Activated T-helper 1 cell treated with anti-CD3 and anti-CD28 coated beads, Interleukin-12 subunit alpha, Interleukin-12 subunit beta, Interleukin-2, Interleukin-4 antibody, amounts not matched to agents 30 ng/mL and 10 ng/mL and 1 ng/mL, durations not matched to agents 14 hours and 24 hours and 36 hours (primary cell): ENCODE results near the gene IFNK. TPM values are rescaled to one million over a fixed set of nuclear protein-coding genes. Genes with fewer than 3 reads are reported as not detected.

Experiments used
- DNase-seq: peaks from one replicate; pipeline ENCODE4 v3.0.0; 2021; ENCODE audit warnings: low spot score
- H3K27ac Mint-ChIP-seq: one replicate; pipeline ENCODE4 v1.8.0; 2021; ENCODE audit warnings: mild to moderate bottlenecking, mixed read lengths
- H3K27me3 Mint-ChIP-seq: one replicate; pipeline ENCODE4 v1.8.0; 2022; ENCODE audit warnings: mild to moderate bottlenecking, moderate library complexity, mixed read lengths; ENCODE audit not compliant: insufficient read depth
- H3K36me3 Mint-ChIP-seq: one replicate; pipeline ENCODE4 v1.8.0; 2021; ENCODE audit warnings: low read depth, mixed read lengths
- H3K4me1 Mint-ChIP-seq: one replicate; pipeline ENCODE4 v1.8.0; 2021; ENCODE audit warnings: low read depth, mixed read lengths
- H3K4me3 Mint-ChIP-seq: one replicate; pipeline ENCODE4 v1.8.0; 2021; ENCODE audit warnings: mild to moderate bottlenecking, moderate library complexity, mixed read lengths
- H3K9me3 Mint-ChIP-seq: one replicate; pipeline ENCODE4 v1.8.0; 2021; ENCODE audit warnings: mixed read lengths
- intact Hi-C: fragments of 100-400 bp; cut with micrococcal nuclease; formaldehyde crosslinking; loops from one replicate; pipeline ENCODE4 v1.15.1; 2024
- total RNA-seq: library from RNA; stranded (reverse); gene quantifications from 2 replicates; pipeline ENCODE4 v1.2.3, GENCODE V29; 2022

IFNK gene
- total RNA-seq, 1 donor from 2014 or later, result not detected

DNA sequence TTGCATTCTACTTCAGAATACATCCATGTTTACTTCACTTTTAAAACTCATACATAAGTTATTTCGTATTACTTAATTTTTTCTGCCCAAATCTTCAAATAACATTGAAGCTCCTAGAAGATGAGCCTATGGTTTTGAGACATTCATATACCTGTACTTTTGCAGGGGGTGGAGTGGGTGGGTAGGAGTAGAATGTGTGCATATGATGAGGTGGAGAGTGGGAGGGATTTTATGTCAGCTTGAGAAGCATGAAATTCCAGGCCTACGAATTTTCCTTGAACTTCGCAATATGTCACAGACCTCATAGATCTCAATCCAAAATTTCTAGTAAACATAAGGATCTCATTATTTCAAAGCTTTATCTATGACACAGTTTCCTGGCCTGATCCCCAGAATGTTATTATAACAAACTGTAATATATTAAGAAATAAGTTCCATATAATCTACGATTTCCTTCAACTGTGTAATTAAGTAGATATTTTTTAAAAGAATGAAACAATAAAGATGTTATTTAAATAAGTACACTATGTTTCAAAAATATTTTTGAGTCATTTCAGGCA lies 25.2 kb downstream of the IFNK start:
- no peak overlapping the region for H3K27ac Mint-ChIP-seq
- H3K4me3 Mint-ChIP-seq, result no peak overlapping the region
- intact Hi-C loops, result loop anchor here (5.0 kb wide), 1 partner anchor 517 kb away; no protein-coding TSS in a partner anchor
- no peaks in the 10 kb centered on the region for H3K27me3 Mint-ChIP-seq
- DNase-seq, result no peak
- no peaks in the 10 kb centered on the region for H3K4me1 Mint-ChIP-seq
- H3K9me3 Mint-ChIP-seq, result no peaks in the 10 kb centered on the region
- H3K36me3 Mint-ChIP-seq, result peaks cover 15% of the 10 kb centered on the region

GRCh38 chr9:27554712-27555111 lies 30.6 kb downstream of the IFNK start:
- Mint-ChIP-seq H3K9me3 (no peaks in the 10 kb centered on the region), H3K36me3 (peaks cover 15% of the 10 kb centered on the region)
- intact Hi-C loops, result no loop called here

GRCh38 chr9:27556470-27556869 lies 32.4 kb downstream of the IFNK start:
- intact Hi-C loops, result no loop called here
- H3K27me3 Mint-ChIP-seq, result no peaks in the 10 kb centered on the region
- H3K4me3 Mint-ChIP-seq, result no peak overlapping the region
- H3K4me1 Mint-ChIP-seq, result no peaks in the 10 kb centered on the region
- no peak for DNase-seq
- no peak overlapping the region for H3K27ac Mint-ChIP-seq
- no peaks in the 10 kb centered on the region for H3K9me3 Mint-ChIP-seq
- H3K36me3 Mint-ChIP-seq, result peaks cover 15% of the 10 kb centered on the region

More at GRCh38 chr9:27554712-27555111, 30.6 kb downstream of the IFNK start:
- H3K27me3 Mint-ChIP-seq, result no peaks in the 10 kb centered on the region
- no peak overlapping the region for H3K27ac Mint-ChIP-seq
- no peak overlapping the region for H3K4me3 Mint-ChIP-seq
- H3K4me1 Mint-ChIP-seq, result no peaks in the 10 kb centered on the region
- DNase-seq, result no peak

- peaks cover 11% of the 10 kb centered on the region for H3K36me3 Mint-ChIP-seq
- H3K27me3 Mint-ChIP-seq, result no peaks in the 10 kb centered on the region
- H3K4me1 Mint-ChIP-seq, result no peaks in the 10 kb centered on the region
- H3K27ac Mint-ChIP-seq, result no peak overlapping the region
- H3K4me3 Mint-ChIP-seq, result no peak overlapping the region
- no peaks in the 10 kb centered on the region for H3K9me3 Mint-ChIP-seq
- intact Hi-C loops, result no loop called here
- no peak for DNase-seq
Observed at GRCh38 chr9:27558307-27558706, 34.2 kb downstream of the IFNK start.

- peaks cover 13% of the 10 kb centered on the region for H3K36me3 Mint-ChIP-seq
- no peak overlapping the region for H3K4me3 Mint-ChIP-seq
- H3K27me3 Mint-ChIP-seq, result no peaks in the 10 kb centered on the region
- H3K9me3 Mint-ChIP-seq, result no peaks in the 10 kb centered on the region
- peaks cover 19% of the 10 kb centered on the region for H3K4me1 Mint-ChIP-seq
- intact Hi-C loops, result no loop called here
- DNase-seq, result no peak
- no peak overlapping the region for H3K27ac Mint-ChIP-seq
Observed at GRCh38 chr9:27560457-27560856, 36.4 kb downstream of the IFNK start.

- DNase-seq, result no peak
- Mint-ChIP-seq H3K4me1 (peaks cover 22% of the 10 kb centered on the region), H3K4me3 (no peak overlapping the region), H3K27ac (no peak overlapping the region), H3K9me3 (no peaks in the 10 kb centered on the region), H3K27me3 (no peaks in the 10 kb centered on the region), H3K36me3 (peaks cover 18% of the 10 kb centered on the region)
- intact Hi-C loops, result no loop called here
Observed at GRCh38 chr9:27561685-27562084, 37.6 kb downstream of the IFNK start.

- Mint-ChIP-seq H3K36me3 (peaks cover 23% of the 10 kb centered on the region), H3K4me3 (no peak overlapping the region), H3K9me3 (no peaks in the 10 kb centered on the region), H3K4me1 (peaks cover 22% of the 10 kb centered on the region), H3K27me3 (no peaks in the 10 kb centered on the region), H3K27ac (no peak overlapping the region)
- DNase-seq, result no peak
- intact Hi-C loops, result loop anchor here (1.0 kb wide), 1 partner anchor 8 kb away; no protein-coding TSS in a partner anchor
Observed at GRCh38 chr9:27563738-27564430, 39.8 kb downstream of the IFNK start.

GRCh38 chr9:27564670-27565069 lies 40.6 kb downstream of the IFNK start:
- intact Hi-C loops, result loop anchor here (1.0 kb wide), 1 partner anchor 8 kb away; no protein-coding TSS in a partner anchor
- Mint-ChIP-seq H3K9me3 (no peaks in the 10 kb centered on the region), H3K4me3 (no peak overlapping the region), H3K27ac (peak overlapping the region; percentile 16), H3K27me3 (no peaks in the 10 kb centered on the region), H3K4me1 (peaks cover 22% of the 10 kb centered on the region), H3K36me3 (peaks cover 22% of the 10 kb centered on the region)
- DNase-seq, result no peak

GRCh38 chr9:27565696-27566095 lies 41.6 kb downstream of the IFNK start:
- Mint-ChIP-seq H3K27me3 (no peaks in the 10 kb centered on the region), H3K27ac (no peak overlapping the region)
- intact Hi-C loops, result no loop called here

DNA sequence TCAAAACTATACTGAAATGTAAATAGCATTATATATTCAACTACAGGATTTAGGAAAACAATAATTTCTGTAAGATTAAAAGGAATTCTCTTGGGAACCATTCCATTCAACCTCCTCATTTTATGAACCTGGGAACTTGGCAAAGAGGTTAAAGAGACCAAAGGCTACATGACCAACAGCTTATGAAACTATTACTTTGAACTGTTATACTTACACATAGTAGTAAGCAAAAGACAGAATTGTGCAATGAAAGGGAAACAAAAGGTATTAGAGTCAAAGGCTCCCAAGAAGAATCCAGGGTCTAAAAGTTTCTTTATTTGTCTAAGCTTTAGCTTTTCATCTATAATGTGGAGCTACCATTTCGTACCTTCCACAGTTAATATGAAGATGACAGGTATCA lies 42.0 kb downstream of the IFNK start:
- H3K27ac Mint-ChIP-seq, result no peak overlapping the region
- H3K4me3 Mint-ChIP-seq, result no peak overlapping the region
- no peaks in the 10 kb centered on the region for H3K9me3 Mint-ChIP-seq
- no peak for DNase-seq
- H3K4me1 Mint-ChIP-seq, result peaks cover 22% of the 10 kb centered on the region
- peaks cover 22% of the 10 kb centered on the region for H3K36me3 Mint-ChIP-seq
- H3K27me3 Mint-ChIP-seq, result no peaks in the 10 kb centered on the region
- intact Hi-C loops, result no loop called here

More at GRCh38 chr9:27565696-27566095, 41.6 kb downstream of the IFNK start:
- H3K9me3 Mint-ChIP-seq, result no peaks in the 10 kb centered on the region
- DNase-seq, result no peak
- H3K4me1 Mint-ChIP-seq, result peaks cover 22% of the 10 kb centered on the region
- no peak overlapping the region for H3K4me3 Mint-ChIP-seq
- H3K36me3 Mint-ChIP-seq, result peaks cover 22% of the 10 kb centered on the region

- H3K36me3 Mint-ChIP-seq, result peaks cover 17% of the 10 kb centered on the region
- no peak overlapping the region for H3K27ac Mint-ChIP-seq
- H3K4me3 Mint-ChIP-seq, result no peak overlapping the region
- DNase-seq, result no peak
- H3K4me1 Mint-ChIP-seq, result peaks cover 38% of the 10 kb centered on the region
- no peaks in the 10 kb centered on the region for H3K9me3 Mint-ChIP-seq
- intact Hi-C loops, result no loop called here
- H3K27me3 Mint-ChIP-seq, result peaks cover 6% of the 10 kb centered on the region
Observed at GRCh38 chr9:27569406-27569805, 45.3 kb downstream of the IFNK start.

GRCh38 chr9:27571011-27571410 lies 46.9 kb downstream of the IFNK start:
- H3K36me3 Mint-ChIP-seq, result peaks cover 11% of the 10 kb centered on the region
- no peak overlapping the region for H3K27ac Mint-ChIP-seq
- H3K4me1 Mint-ChIP-seq, result peaks cover 30% of the 10 kb centered on the region
- no peaks in the 10 kb centered on the region for H3K9me3 Mint-ChIP-seq
- intact Hi-C loops, result no loop called here
- no peak overlapping the region for H3K4me3 Mint-ChIP-seq
- peaks cover 6% of the 10 kb centered on the region for H3K27me3 Mint-ChIP-seq
- DNase-seq, result no peak

DNA sequence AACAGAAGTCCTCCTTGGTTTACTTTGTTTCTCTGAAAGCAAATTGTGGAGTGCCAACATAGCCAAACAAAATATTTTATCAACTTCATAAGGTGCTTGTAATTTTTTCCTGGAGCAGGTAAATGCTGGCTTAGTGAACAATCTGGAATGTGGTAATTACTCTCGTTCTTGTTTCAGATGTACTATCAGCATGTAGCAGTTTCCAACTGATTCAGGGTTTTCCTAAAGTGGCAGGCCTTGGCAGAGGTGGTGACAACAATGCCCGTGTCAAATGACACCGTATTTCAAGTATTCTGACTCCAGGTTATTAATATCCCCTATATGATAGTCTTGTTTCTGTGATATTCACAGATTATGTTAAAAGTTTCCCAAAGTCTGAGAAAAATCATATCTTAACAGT lies 48.0 kb downstream of the IFNK start:
- Mint-ChIP-seq H3K9me3 (no peaks in the 10 kb centered on the region), H3K4me3 (peak overlapping the region; percentile 86), H3K27me3 (peaks cover 6% of the 10 kb centered on the region), H3K36me3 (peaks cover 5% of the 10 kb centered on the region), H3K27ac (peak overlapping the region; percentile 97), H3K4me1 (peaks cover 30% of the 10 kb centered on the region)
- no peak for DNase-seq
- intact Hi-C loops, result loop anchor here (1.0 to 2.0 kb wide), 2 partner anchors 8 to 161 kb away; no protein-coding TSS in a partner anchor
